ENCODE measurements around the gene PIANP. TPM values are rescaled to one million over a fixed set of nuclear protein-coding genes. Genes with fewer than 3 reads are reported as not detected.

Gene PIANP
- total RNA-seq, 1 experiment from 2014 or later: 0.13 TPM

DNA sequence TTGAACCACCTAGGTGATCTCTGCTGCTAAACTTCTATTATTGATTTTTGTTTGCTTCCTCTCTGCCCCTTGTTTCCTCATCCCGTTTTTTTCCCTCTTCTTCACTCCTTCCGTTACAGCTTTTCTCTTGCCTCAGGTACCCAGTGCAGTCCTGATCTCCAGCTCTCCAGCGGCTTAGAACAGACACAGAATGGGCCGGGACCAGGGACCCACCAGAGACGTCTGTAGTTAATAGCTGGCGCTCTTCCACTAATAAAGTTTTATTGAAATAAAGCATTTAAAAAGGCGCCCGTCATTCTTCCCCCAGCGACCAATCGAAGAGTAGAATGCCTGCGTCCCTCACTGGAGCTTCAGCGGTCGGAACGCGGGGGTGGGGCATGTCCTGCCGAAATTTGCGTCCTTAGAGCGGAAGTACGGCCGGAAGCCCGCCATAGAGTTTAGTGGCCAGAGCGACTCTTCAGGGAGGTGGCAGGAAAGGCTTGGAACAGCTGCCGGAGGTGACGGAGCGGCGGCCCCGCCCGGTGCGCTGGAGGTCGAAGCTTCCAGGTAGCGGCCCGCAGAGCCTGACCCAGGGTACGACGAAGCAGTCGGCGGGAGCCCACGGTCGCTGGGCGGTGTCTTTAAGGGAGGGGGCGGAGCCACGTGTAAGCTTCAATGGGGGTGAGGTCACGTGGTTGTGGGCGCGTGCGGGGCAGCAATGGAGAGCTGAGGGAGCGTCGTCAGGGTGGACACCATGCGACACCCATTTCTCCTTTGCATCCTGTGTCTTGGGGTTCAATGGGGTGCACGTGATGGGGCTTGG lies 23.2 kb upstream of the PIANP start, which contains the start of gene COPS7A:
Gene COPS7A, plus strand, starts transcription at position 440 of the 802 bp plus-strand sequence. CDS start 611 bp downstream, outside the sequence.
- Histone ChIP-seq H3K27me3 (ENCODE audit: control insufficient read depth, insufficient read depth, low read length) (no peaks in the 10 kb centered on the region), H3K4me3 (ENCODE audit: low read depth in 2 of 2, low read length in 2 of 2) (peak within 1 kb of the TSS; percentile 57 to 80), H3K4me1 (ENCODE audit: control insufficient read depth, insufficient read depth, low read length) (peaks cover 3% of the 10 kb centered on the region; the same call in 1 of the 2 replicates), H3K36me3 (ENCODE audit: control insufficient read depth, insufficient read depth, low read length) (peaks cover 3% of the 10 kb centered on the region; the same call in 1 of the 2 replicates), H3K9me3 (ENCODE audit: control insufficient read depth, insufficient read depth, low read depth, low read length) (no peaks in the 10 kb centered on the region), H3K27ac (ENCODE audit: low read length) (peak within 1 kb of the TSS; percentile 94)
- ChIA-PET POLR2A (interaction anchor here (0.6 kb wide), 2 partner anchors 127 to 583 kb away, joined by 3 to 7 read pairs; partner anchors contain the start of gene CDCA3), CTCF (interaction anchor here (1.1 kb wide), 1 partner anchor 42 kb away, joined by 15 read pairs; the partner anchor contains the start of gene PTMS)
- no TSS peak for BruUV-seq (replicated peaks)
- in situ Hi-C loops (cut with HindIII; ENCODE audit: low pct_unique_long_range_greater_than_20kb, low sequenced_read_pairs) (no loop called here), intact Hi-C loops (cut with micrococcal nuclease; ENCODE audit: unreplicated experiment) (no loop called here)
- peak; percentile 89 for DNase-seq (ENCODE audit: low read depth, low spot score)
- ATAC-seq: peak; percentile 98
- no peak for TF ChIP-seq SIN3A (IDR thresholded peaks at IDR 0.05; ENCODE audit: borderline replicate concordance, insufficient read depth, low read depth, low read length)
- 0 out of 2 replicates have a peak, but pooled peaks have one; percentile 45 for TF ChIP-seq TCF7L2 (IDR thresholded peaks at IDR 0.05; ENCODE audit: low read depth, low read length)
- TF ChIP-seq, protein P1, sequence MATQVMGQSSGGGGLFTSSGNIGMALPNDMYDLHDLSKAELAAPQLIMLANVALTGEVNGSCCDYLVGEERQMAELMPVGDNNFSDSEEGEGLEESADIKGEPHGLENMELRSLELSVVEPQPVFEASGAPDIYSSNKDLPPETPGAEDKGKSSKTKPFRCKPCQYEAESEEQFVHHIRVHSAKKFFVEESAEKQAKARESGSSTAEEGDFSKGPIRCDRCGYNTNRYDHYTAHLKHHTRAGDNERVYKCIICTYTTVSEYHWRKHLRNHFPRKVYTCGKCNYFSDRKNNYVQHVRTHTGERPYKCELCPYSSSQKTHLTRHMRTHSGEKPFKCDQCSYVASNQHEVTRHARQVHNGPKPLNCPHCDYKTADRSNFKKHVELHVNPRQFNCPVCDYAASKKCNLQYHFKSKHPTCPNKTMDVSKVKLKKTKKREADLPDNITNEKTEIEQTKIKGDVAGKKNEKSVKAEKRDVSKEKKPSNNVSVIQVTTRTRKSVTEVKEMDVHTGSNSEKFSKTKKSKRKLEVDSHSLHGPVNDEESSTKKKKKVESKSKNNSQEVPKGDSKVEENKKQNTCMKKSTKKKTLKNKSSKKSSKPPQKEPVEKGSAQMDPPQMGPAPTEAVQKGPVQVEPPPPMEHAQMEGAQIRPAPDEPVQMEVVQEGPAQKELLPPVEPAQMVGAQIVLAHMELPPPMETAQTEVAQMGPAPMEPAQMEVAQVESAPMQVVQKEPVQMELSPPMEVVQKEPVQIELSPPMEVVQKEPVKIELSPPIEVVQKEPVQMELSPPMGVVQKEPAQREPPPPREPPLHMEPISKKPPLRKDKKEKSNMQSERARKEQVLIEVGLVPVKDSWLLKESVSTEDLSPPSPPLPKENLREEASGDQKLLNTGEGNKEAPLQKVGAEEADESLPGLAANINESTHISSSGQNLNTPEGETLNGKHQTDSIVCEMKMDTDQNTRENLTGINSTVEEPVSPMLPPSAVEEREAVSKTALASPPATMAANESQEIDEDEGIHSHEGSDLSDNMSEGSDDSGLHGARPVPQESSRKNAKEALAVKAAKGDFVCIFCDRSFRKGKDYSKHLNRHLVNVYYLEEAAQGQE (IDR thresholded peaks at IDR 0.05; ENCODE audit: insufficient read depth in 1 of 2, low read depth in 2 of 2, low read length in 1 of 2): 0 out of 4 replicates have a peak, but pooled peaks of 1 of the 2 experiments have one; percentile 15
- TF ChIP-seq, protein P2, sequence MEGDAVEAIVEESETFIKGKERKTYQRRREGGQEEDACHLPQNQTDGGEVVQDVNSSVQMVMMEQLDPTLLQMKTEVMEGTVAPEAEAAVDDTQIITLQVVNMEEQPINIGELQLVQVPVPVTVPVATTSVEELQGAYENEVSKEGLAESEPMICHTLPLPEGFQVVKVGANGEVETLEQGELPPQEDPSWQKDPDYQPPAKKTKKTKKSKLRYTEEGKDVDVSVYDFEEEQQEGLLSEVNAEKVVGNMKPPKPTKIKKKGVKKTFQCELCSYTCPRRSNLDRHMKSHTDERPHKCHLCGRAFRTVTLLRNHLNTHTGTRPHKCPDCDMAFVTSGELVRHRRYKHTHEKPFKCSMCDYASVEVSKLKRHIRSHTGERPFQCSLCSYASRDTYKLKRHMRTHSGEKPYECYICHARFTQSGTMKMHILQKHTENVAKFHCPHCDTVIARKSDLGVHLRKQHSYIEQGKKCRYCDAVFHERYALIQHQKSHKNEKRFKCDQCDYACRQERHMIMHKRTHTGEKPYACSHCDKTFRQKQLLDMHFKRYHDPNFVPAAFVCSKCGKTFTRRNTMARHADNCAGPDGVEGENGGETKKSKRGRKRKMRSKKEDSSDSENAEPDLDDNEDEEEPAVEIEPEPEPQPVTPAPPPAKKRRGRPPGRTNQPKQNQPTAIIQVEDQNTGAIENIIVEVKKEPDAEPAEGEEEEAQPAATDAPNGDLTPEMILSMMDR (IDR thresholded peaks at IDR 0.05): no peak
- TF ChIP-seq POLR2AphosphoS5 (IDR thresholded peaks at IDR 0.05; ENCODE audit: low read depth, low read length): peak; percentile 67

DNA sequence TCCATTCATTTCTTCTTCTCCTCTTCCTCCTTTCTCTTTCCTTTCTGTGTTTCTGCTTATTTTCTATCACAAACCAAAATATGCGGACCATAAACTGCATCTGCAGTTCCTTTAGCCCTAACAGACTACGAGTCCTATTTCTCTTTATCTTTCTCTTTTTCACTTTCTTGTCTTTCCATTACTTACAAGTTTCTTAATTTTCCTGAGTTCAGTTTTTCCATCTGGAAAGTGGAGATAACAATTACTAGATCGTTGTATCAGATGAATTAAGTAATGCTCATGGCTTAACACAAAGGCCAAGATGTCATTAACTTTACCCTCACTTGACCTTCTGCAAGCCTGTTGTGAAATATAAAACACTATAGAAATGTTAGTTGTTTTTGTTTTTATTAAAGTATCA lies 22.2 kb upstream of the PIANP start:
- intact Hi-C loops (cut with micrococcal nuclease; ENCODE audit: unreplicated experiment): no loop called here
- CTCF ChIA-PET: no interaction called here
- ATAC-seq: no peak

More for the DNA sequence above, 22.2 kb upstream of the PIANP start:
- DNase-seq (ENCODE audit: low read depth, low spot score): no peak
- H3K27ac ChIP-seq (ENCODE audit: low read length): peak overlapping the region; percentile 94; the same call in 1 of the 2 replicates
- POLR2A ChIA-PET: no interaction called here
- in situ Hi-C loops (cut with HindIII; ENCODE audit: low pct_unique_long_range_greater_than_20kb, low sequenced_read_pairs): no loop called here
- peaks cover 3% of the 10 kb centered on the region; the same call in 1 of the 2 replicates for H3K36me3 ChIP-seq (ENCODE audit: control insufficient read depth, insufficient read depth, low read length)
- H3K4me3 ChIP-seq (ENCODE audit: low read depth in 2 of 2, low read length in 2 of 2): peak overlapping the region; percentile 57 to 80; a peak in 3 of 4 replicates
- no peaks in the 10 kb centered on the region for H3K27me3 ChIP-seq (ENCODE audit: control insufficient read depth, insufficient read depth, low read length)
- TF ChIP-seq, protein P1 (IDR thresholded peaks at IDR 0.05; ENCODE audit: insufficient read depth in 1 of 2, low read depth in 2 of 2, low read length in 1 of 2): no peak
- TF ChIP-seq POLR2AphosphoS5 (IDR thresholded peaks at IDR 0.05; ENCODE audit: low read depth, low read length) (no peak), SIN3A (IDR thresholded peaks at IDR 0.05; ENCODE audit: borderline replicate concordance, insufficient read depth, low read depth, low read length) (no peak), TCF7L2 (IDR thresholded peaks at IDR 0.05; ENCODE audit: low read depth, low read length) (no peak)
- TF ChIP-seq, protein P2 (IDR thresholded peaks at IDR 0.05): no peak
- H3K9me3 ChIP-seq (ENCODE audit: control insufficient read depth, insufficient read depth, low read depth, low read length): no peaks in the 10 kb centered on the region
- BruUV-seq (replicated peaks): no TSS peak
- H3K4me1 ChIP-seq (ENCODE audit: control insufficient read depth, insufficient read depth, low read length): peaks cover 3% of the 10 kb centered on the region; the same call in 1 of the 2 replicates

All from Panc1 (cell line).